PC-3 (cell line): Measurements from ENCODE around the gene CHPF2.

Experiments
- CTCF ChIP-seq: fragments of 300-600 bp; sonication (generic); conservative IDR thresholded peaks from 2 replicates; pipeline ENCODE4 v1.5.1; 2017; ENCODE audit warnings: antibody characterized with exemption, low read depth, mild to moderate bottlenecking, low read length
- EZH2 ChIP-seq: fragments of 300-600 bp; sonication (generic); IDR thresholded peaks from one replicate; pipeline ENCODE4 v1.6.1; 2017; ENCODE audit warnings: antibody characterized with exemption, mild to moderate bottlenecking, low read length; ENCODE audit not compliant: unreplicated experiment
- EZH2phosphoT487 ChIP-seq: fragments of 300-600 bp; sonication (generic); IDR thresholded peaks from 2 replicates; pipeline ENCODE4 v1.6.1; 2018; ENCODE audit warnings: mild to moderate bottlenecking, antibody characterized with exemption, low read length, borderline replicate concordance

GRCh38 chr7:151210087-151210854 lies 22.0 kb upstream of the CHPF2 start, which contains the start of gene H2BK1:
- TF ChIP-seq CTCF (no peak), EZH2 (no peak), EZH2phosphoT487 (no peak)
